GM20000 (cell line): ENCODE results near the gene EGFR.

Experiments used
- DNase-seq: peaks from one replicate; pipeline ENCODE4 v3.0.0; 2012; ENCODE audit warnings: low spot score
- TF ChIP-seq, protein P1 (sequence below): IDR thresholded peaks from 2 replicates; pipeline ENCODE4 v1.5.1; 2012; ENCODE audit warnings: mild to moderate bottlenecking, control low read depth; ENCODE audit errors: extremely low read depth, missing control alignments

The EGFR gene

DNA sequence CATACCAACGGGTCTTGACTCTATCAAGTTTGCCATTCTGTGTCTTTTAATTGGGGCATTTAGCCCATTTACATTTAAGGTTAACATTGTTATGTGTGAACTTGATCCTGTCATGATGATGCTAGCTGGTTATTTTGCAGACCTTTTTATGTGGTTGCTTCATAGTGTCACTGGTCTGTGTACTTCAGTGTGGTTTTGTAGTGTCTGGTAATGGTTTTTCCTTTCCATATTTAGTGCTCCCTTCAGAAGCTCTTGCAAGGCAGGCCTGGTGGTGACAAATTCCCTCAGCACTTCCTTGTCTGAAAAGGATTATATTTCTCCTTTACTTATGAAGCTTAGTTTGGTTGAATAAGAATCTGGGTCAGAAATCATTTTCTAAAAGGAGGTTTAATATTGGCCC lies 211.2 kb downstream of the EGFR start:
- DNase-seq, result no peak
- TF ChIP-seq, protein P1, sequence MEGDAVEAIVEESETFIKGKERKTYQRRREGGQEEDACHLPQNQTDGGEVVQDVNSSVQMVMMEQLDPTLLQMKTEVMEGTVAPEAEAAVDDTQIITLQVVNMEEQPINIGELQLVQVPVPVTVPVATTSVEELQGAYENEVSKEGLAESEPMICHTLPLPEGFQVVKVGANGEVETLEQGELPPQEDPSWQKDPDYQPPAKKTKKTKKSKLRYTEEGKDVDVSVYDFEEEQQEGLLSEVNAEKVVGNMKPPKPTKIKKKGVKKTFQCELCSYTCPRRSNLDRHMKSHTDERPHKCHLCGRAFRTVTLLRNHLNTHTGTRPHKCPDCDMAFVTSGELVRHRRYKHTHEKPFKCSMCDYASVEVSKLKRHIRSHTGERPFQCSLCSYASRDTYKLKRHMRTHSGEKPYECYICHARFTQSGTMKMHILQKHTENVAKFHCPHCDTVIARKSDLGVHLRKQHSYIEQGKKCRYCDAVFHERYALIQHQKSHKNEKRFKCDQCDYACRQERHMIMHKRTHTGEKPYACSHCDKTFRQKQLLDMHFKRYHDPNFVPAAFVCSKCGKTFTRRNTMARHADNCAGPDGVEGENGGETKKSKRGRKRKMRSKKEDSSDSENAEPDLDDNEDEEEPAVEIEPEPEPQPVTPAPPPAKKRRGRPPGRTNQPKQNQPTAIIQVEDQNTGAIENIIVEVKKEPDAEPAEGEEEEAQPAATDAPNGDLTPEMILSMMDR, result no peak

DNA sequence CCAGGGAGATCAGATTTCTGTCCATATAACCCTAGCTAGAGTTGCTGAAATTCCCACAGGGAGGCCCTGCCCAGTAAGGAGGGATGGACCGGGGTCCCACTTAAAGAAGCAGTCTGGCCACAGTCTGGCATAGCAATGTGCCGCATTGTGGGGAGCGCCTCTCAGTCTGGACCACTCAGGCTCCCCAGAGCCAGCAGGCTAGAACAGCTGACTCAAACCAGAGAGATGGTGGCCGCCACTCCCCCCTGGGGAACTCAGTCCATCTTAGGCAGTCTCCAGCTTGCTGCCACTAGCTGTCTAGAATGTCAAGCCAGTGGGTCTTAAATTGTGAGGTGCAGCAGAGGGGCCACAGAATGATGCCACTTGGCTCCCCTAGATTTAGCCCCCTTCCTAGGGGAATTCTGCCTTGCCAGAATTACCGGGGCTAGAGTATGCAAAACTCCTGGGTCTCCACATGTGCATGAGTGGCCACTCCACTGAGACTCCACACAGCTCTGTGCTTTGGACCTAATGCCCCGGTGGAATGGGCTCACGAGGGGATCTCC lies 213.0 kb downstream of the EGFR start:
- DNase-seq, result no peak
- TF ChIP-seq, protein P1, result no peak

DNA sequence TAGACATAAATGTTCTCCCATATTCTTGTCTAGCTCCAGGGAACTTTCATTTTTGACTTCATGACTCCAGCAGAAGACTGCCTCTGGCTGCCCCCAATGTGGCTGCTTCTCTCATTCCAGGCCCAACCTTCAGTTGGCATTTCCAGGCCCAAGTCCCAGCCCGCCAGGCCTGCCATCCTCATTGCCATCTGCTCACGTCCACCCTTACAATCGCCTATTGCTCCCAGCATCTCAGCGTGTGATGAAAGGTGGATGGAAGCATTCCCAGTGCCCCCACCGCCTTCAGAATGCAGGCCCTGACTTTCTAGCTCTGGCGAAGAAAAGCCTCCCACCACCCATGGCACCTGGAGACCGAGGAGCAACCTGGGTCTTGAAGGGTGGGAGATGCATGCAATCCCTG lies 214.2 kb downstream of the EGFR start:
- DNase-seq, result no peak
- TF ChIP-seq, protein P1, result no peak

DNA sequence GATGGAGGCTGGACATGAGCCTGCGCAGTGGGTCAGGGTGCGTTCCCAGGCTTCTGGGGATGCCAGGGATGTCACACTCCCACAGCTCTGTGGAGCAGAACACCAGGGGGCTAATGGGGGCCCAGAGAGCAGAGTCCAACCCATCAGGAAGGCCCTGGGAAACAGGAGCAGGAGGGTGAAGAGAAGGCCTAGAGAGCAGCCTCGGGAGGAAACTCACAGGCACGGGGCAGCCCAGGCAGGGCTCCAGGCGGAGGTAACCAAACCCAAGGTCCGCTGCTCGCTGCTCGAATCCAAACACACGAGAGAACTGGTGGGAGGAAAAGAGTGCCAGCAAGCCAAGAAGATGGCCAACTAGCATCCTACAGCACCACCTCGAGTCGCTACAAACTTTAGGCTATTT lies 215.6 kb downstream of the EGFR start:
- DNase-seq, result no peak
- TF ChIP-seq, protein P1, result no peak

GRCh38 chr7:55235115-55235514 lies 216.3 kb downstream of the EGFR start:
- no peak for DNase-seq
- TF ChIP-seq, protein P1, result no peak

DNA sequence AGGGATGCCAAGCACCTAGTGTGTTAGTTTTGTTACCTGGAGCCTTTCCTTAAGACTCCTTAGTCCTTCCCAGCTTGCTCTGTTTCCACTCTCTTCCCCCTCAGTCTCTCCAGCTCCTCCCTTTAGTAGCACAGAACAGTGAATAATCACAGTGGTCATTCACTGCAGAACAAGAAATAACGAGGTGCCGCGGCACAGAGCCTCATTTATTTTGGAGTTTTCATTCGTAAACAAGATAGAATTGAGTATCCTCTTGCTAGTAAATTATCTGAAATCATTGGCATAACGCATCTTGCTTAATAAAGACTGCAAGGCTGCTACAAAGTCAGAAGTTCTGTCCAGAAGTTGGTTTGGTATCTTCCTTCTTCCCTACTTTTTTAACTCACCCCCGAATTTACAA lies 217.0 kb downstream of the EGFR start:
- no peak for DNase-seq
- TF ChIP-seq, protein P1, result no peak

GRCh38 chr7:55236476-55236875 lies 217.7 kb downstream of the EGFR start:
- DNase-seq, result no peak
- TF ChIP-seq, protein P1, result no peak
